GM12892 (cell line): ENCODE measurements around the gene PTPRU.
"Not testable (repeated sequence)": the region's sequence is repeated elsewhere in the genome, so short reads cannot be mapped to it uniquely, and the experiment has no call there.

ENCODE experiments used
- DNase-seq: peaks from one replicate; pipeline ENCODE4 v3.0.0; 2011; ENCODE audit not compliant: insufficient read length
- FAIRE-seq: peaks from 2 replicates; lab custom pipeline; 2011; peaks lifted over from hg19 to GRCh38; lab: Jason Lieb, UNC
- POLR2A ChIP-seq: IDR thresholded peaks from 2 replicates; pipeline ENCODE4 v1.6.1; 2011; ENCODE audit warnings: low read depth, low read length, control low read depth
- POLR2AphosphoS5 ChIP-seq: IDR thresholded peaks from 2 replicates; pipeline ENCODE4 v1.6.1; 2011; ENCODE audit warnings: low read depth, low read length, control low read depth
- TAF1 ChIP-seq: IDR thresholded peaks from 2 replicates; pipeline ENCODE4 v1.6.1; 2011; ENCODE audit warnings: low read depth, mild to moderate bottlenecking, control low read depth, low read length, borderline replicate concordance

Gene PTPRU

DNA sequence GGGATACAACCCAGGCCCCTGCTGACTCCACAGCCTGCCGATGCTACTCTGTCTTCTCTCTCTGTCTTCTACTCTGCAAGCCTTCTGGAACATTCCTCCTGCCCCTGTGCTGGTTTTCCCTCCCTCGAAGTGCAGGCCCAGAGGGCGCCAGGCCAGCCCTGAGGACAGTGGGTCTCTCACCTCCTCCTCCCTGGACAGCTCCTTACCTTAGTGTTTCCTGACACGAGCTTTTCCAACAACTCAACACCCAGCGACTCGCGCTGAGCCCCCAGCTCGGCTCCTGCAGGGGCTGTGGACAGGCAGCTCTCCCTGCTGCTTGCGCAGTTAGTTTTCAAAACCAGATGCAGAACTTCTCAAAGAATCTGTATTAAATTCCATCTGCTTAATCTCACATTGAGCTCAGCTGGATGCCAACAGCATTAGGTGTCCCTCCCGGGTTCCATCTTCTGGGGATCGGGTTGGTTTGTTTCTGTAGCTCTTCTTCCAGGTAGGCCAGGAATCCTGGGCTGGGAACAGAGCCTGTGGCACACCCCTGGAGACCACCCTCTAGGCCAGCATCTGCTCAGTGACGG, 54.2 kb downstream of the PTPRU start:
- no peak for DNase-seq
- TF ChIP-seq POLR2A: no peak
- no peak for TF ChIP-seq TAF1
- no peak for TF ChIP-seq POLR2AphosphoS5
- no peak for FAIRE-seq

DNA sequence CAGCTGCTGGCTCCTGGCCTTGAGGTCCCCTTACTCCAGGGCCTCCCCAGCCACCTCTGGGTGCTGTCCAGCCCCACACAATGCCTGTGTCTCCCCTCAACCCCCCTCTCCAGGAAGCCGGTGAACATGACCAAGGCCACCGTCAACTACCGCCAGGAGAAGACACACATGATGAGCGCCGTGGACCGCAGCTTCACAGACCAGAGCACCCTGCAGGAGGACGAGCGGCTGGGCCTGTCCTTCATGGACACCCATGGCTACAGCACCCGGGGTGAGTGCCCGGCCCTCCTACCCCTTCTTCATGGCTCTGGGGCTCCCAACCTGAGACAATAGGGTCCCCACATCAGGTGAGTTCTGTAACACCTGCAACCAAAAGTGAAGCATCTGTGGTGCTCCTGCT, 55.4 kb downstream of the PTPRU start:
- FAIRE-seq: no peak
- no peak for DNase-seq
- no peak for TF ChIP-seq TAF1
- no peak for TF ChIP-seq POLR2A
- TF ChIP-seq POLR2AphosphoS5: no peak

DNA sequence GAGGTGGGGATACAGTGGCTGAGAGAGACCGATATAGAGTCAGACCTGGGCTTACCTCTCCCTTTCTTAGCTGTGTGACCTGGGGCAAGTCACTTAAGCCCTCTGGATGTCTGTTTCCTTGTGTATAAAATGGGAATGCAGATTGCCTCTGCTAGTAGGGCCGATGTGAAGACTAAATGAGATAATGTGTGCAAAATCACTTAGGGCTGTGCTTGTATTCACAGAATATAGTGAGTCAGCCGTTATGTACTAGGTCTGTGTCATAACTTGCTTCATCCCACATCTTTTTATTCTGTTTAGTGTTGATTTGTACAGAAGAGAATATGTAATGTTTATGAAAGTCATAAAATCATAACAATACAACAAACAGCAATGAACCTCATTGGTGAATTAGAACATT, 56.0 kb downstream of the PTPRU start:
- DNase-seq: no peak
- no peak for FAIRE-seq
- TF ChIP-seq POLR2A (no peak), TAF1 (no peak), POLR2AphosphoS5 (no peak)

DNA sequence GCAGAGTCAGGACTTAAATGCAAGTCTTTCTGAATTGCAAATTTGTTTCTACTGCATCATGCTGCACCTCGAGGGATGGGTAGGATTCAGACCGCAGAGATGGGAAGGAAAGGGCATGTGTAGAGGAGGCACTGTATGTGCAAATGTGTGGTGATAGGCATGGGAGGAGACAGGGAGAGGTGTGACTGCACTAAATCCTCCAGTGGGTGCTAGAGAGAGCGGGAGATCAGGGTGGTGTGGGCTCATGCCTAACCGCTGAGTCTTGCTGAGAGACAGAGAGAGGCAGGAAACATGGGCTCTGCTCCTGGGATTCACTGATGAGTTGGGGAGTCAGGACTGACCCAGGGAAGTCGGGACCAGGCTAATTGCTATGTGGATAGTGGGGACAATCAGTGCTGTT, 61.1 kb downstream of the PTPRU start:
- FAIRE-seq (no peak), DNase-seq (no peak)
- no peak for TF ChIP-seq POLR2A
- TF ChIP-seq TAF1: no peak
- TF ChIP-seq POLR2AphosphoS5: no peak

GRCh38 chr1:29298246-29298645, 61.9 kb downstream of the PTPRU start:
- no peak for TF ChIP-seq POLR2AphosphoS5
- TF ChIP-seq TAF1: no peak
- TF ChIP-seq POLR2A: no peak
- no peak for FAIRE-seq
- no peak for DNase-seq

- no peak for FAIRE-seq
- DNase-seq: no peak
- no peak for TF ChIP-seq TAF1
- no peak for TF ChIP-seq POLR2A
Observed at GRCh38 chr1:29299446-29299845, 63.1 kb downstream of the PTPRU start.

- not testable (repeated sequence) for FAIRE-seq, DNase-seq
Observed at GRCh38 chr1:29301732-29302131, 65.4 kb downstream of the PTPRU start.

DNA sequence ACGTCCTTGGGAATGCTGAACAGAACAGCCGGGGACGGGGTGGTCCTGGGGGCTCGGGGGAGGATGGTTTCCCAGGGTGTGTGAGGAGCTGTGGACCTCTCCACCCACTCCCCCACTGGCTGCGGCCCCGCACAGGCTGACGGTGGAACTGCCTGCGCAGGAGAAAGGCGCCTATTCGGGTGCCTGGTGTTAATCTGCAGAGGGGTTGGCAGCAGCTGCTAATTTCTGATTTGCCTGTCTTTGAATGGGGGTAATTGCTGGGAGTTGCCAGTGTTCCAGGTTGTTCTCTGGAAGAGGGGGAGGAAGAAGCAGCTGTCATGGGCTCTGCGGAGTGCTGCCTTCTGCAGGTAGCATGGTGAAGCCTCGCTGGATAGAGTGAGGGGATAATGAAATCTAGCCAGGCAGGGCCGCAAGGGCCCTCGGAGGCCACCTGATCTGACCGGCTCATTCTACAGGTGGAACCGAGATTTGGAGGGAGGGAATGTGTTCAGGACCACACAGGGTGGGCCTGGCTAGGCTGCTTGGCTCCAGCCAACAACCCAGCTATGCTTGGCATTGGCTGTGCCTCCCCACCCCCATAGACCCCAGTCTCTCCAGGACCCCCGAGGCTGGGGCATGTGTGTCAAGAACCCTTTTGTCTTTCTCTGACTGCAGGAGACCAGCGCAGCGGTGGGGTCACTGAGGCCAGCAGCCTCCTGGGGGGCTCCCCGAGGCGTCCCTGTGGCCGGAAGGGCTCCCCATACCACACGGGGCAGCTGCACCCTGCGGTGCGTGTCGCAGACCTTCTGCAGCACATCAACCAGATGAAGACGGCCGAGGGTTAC, 67.1 kb downstream of the PTPRU start:
- DNase-seq: no peak

DNA sequence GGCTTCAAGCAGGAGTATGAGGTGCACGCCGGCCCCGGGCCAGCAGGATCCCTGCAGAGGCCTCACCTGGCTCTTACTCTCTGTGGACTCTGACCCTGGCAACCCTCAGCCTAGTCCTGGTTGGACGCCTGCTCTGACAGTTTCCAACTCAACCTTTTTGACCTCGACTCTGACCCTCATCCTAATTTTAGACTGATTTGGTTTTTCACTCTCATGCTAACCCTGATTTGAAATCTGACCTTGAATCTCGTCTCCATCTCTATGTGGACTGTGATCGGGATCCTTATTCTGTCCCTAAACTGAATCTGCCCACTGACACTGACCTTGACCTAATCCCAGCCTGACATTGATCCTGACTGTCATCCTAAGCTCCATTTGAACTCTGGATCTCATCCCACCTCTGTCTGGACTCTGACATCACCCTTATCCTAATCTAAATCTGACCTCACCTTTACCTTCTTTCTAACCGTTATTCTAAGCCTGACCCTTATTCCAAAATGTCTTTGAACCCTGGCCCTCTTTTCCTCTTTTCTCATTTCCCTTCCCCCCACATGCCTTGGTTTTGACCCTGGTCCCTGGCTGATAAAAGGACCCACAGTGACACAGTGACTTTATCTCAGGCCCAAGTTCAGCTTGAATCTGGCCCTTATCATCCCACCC, 67.8 kb downstream of the PTPRU start:
- TF ChIP-seq POLR2AphosphoS5 (no peak), POLR2A (no peak), TAF1 (no peak)
- DNase-seq: no peak
- FAIRE-seq: no peak

More for the DNA sequence above, 67.1 kb downstream of the PTPRU start:
- FAIRE-seq: no peak
- TF ChIP-seq POLR2A (no peak), TAF1 (no peak), POLR2AphosphoS5 (no peak)

- DNase-seq (no peak), FAIRE-seq (no peak)
- no peak for TF ChIP-seq POLR2A
- no peak for TF ChIP-seq TAF1
- no peak for TF ChIP-seq POLR2AphosphoS5
Observed at GRCh38 chr1:29305943-29306342, 69.6 kb downstream of the PTPRU start.

GRCh38 chr1:29306471-29307140, 70.3 kb downstream of the PTPRU start:
- TF ChIP-seq POLR2A (no peak), POLR2AphosphoS5 (no peak), TAF1 (no peak)
- no peak for FAIRE-seq

GRCh38 chr1:29309075-29309474, 72.8 kb downstream of the PTPRU start:
- FAIRE-seq (no peak), DNase-seq (no peak)
- TF ChIP-seq POLR2A (no peak), TAF1 (no peak), POLR2AphosphoS5 (no peak)

More at GRCh38 chr1:29306471-29307140, 70.3 kb downstream of the PTPRU start:
- DNase-seq: no peak
